Subcutaneous abdominal adipose tissue (tissue), 5 donors: ENCODE measurements around the gene TCF4.

ENCODE experiments used
- H3K27ac ChIP-seq: one replicate; pipeline ENCODE4 v1.7.0; 2013; ENCODE audit warnings: low read depth, mild to moderate bottlenecking, inconsistent platforms, low read length, moderate library complexity
- H3K27me3 ChIP-seq, 5 donors: one replicate each; pipeline ENCODE4 v1.7.0; 2013; ENCODE audit warnings: low read length in 5 of 5, inconsistent platforms in 1 of 5; ENCODE audit not compliant: control insufficient read depth in 5 of 5, insufficient read depth in 4 of 5
- H3K36me3 ChIP-seq, 5 donors: one replicate each; pipeline ENCODE4 v1.7.0; 2013; ENCODE audit warnings: low read length in 5 of 5; ENCODE audit not compliant: control insufficient read depth in 5 of 5, insufficient read depth in 5 of 5
- H3K4me1 ChIP-seq, 5 donors: one replicate each; pipeline ENCODE4 v1.7.0; 2013; ENCODE audit warnings: low read length in 5 of 5, mild to moderate bottlenecking in 3 of 5, moderate library complexity in 1 of 5; ENCODE audit not compliant: control insufficient read depth in 5 of 5, insufficient read depth in 5 of 5
- H3K4me3 ChIP-seq, 5 donors: one replicate each; pipeline ENCODE4 v1.7.0; 2013; ENCODE audit warnings: low read length in 5 of 5, low read depth in 1 of 5
- H3K9ac ChIP-seq, 5 donors: one replicate each; pipeline ENCODE4 v1.7.0; 2013; ENCODE audit warnings: low read length in 5 of 5, mild to moderate bottlenecking in 4 of 5, moderate library complexity in 3 of 5
- H3K9me3 ChIP-seq, 5 donors: one replicate each; pipeline ENCODE4 v1.7.0; 2013; ENCODE audit warnings: low read length in 5 of 5; ENCODE audit not compliant: control insufficient read depth in 5 of 5
- donor health status: healthy.
- donor health status: healthy.
- donor health status: healthy.
- donor health status: healthy.
- donor health status: healthy.

The TCF4 gene

DNA sequence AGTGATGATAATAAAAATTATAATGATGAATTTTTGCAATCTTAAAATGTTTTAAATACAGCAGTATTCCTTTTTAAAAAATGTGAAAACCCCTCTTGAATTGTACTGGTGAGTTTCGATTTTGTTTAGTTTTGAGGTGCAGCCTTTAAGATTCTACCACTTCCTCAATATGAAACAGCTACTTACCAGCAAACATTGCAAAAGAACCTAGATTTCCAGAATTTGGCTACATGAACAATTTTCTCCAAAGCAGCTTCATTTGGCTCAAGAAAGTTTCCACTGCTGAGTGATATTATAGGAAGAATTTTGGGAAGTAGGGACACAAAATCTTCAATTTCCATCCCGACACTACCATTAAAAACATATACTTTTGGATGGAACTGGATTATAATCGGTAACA lies 12.0 kb downstream of the TCF4 start:
- Histone ChIP-seq H3K9ac (no peak overlapping the region), H3K36me3 (no peaks in the 10 kb centered on the region), H3K4me3 (peak overlapping the region in 1 of 5 donors; percentile 22), H3K4me1 (peaks cover 0 to 25% (median 4%) of the 10 kb centered on the region in 5 donors), H3K27ac (no peak overlapping the region), H3K27me3 (no peaks in the 10 kb centered on the region), H3K9me3 (no peaks in the 10 kb centered on the region)

DNA sequence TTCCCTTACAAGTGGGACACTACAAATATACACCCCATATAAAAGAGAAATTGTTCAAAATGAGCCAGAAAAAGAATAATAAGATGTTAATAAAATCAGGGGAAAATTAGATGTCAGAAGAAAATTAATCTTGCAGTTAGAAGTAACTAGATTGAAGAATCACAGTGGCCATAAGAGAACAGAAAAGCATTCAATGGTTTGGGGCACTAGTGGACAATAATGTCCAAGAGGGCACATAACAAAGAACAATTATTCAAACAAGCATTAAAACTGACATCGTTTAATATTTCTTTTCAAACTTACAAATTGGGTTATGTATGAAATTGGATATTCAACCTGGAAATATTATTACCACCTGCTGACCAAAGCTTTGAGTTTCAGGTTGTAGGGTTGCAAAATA lies 12.9 kb downstream of the TCF4 start:
- Histone ChIP-seq H3K36me3 (no peaks in the 10 kb centered on the region), H3K9me3 (no peaks in the 10 kb centered on the region), H3K4me3 (no peak overlapping the region), H3K27ac (no peak overlapping the region), H3K27me3 (no peaks in the 10 kb centered on the region), H3K4me1 (peaks cover 0 to 21% (median 4%) of the 10 kb centered on the region in 5 donors), H3K9ac (no peak overlapping the region)

DNA sequence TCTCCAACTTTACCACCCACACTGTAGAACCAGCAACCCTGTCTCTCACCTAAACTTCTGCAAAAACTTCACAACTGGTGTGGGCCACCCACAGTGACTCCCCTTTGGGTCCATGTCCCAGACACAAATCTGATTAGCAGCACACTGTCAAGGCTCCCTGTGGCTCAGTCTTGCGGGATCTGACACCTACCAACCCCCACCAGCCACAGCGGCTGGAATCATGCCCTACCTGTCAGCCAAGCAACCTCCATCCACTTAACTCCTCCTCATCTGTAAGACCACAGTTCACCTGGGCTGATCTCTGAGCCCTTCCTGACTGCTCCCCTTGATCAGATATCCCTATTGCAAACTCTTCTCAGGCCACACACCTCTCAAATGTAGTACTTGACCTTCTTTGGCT lies 14.6 kb downstream of the TCF4 start:
- Histone ChIP-seq H3K9me3 (no peaks in the 10 kb centered on the region), H3K27ac (no peak overlapping the region), H3K4me1 (peaks cover 0 to 13% (median 4%) of the 10 kb centered on the region in 5 donors), H3K4me3 (no peak overlapping the region), H3K36me3 (no peaks in the 10 kb centered on the region), H3K9ac (no peak overlapping the region), H3K27me3 (no peaks in the 10 kb centered on the region)

DNA sequence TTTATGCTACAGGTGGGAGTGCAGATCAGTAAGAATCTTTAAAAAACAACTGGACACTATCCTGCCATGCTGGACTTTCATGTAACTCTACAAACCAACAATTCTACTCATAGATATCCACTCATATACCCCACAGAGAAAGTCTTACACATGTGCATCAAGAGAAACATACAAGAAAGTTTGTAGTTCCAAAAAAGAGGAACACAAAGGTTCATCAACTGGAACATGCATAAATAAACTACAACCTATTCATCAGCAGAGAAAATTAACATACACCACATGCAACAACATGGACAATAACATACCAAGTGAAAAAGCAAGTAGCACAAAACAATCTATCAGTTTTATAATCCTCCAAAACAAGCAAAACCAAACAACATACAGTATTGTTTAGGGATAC lies 17.0 kb downstream of the TCF4 start:
- Histone ChIP-seq H3K9me3 (peaks cover 0 to 3% (median 0%) of the 10 kb centered on the region in 5 donors), H3K4me3 (no peak overlapping the region), H3K9ac (no peak overlapping the region), H3K36me3 (peaks cover 0 to 4% (median 0%) of the 10 kb centered on the region in 5 donors), H3K27ac (no peak overlapping the region), H3K4me1 (peaks cover 0 to 4% (median 0%) of the 10 kb centered on the region in 5 donors), H3K27me3 (no peaks in the 10 kb centered on the region)

DNA sequence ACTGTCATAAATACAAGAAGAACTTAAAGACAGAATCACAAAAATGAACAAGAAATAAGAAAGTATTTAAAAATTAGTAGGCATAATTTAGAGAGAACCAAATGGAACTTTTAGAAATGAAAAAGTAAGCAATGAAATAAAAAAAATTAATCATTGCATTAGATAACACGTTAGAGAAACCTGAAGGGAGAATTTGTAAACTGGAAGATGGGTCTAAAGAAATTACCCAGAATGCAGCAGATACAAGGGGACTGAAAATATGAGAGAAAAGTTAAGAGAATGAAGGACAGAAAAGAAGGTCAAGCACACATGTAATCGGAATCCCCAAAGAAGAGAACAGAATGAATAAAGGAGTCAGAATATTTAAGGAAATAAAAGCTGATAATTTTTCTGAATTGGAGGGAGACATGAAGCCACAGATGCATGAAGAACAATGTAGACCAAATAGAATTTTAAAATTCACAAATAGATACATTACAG lies 21.5 kb downstream of the TCF4 start:
- peaks cover 0 to 5% (median 0%) of the 10 kb centered on the region in 5 donors for H3K9me3 ChIP-seq
- H3K27ac ChIP-seq, result no peak overlapping the region
- no peaks in the 10 kb centered on the region for H3K4me1 ChIP-seq
- H3K9ac ChIP-seq, result no peak overlapping the region
- H3K27me3 ChIP-seq, result no peaks in the 10 kb centered on the region
- peaks cover 0 to 4% (median 0%) of the 10 kb centered on the region in 5 donors for H3K36me3 ChIP-seq
- no peak overlapping the region for H3K4me3 ChIP-seq

DNA sequence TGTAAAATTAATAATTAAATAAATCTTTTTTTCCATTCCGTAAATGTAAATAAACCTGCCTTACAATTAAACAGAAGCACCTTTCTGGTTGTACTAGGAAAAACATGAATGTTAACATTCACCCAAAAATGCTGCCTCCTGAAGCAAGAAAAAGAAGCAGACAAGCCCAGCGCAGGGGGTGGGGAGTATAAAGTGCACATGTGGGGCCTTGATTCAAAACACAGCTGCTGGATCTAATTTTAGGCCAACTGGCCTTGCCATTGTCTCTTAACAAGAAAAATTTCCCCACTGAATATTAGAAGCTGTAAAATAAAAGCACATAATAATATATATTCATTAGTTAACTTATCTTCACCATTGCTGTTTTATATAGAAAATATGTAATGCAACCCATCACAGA lies 28.3 kb downstream of the TCF4 start:
- no peaks in the 10 kb centered on the region for H3K27me3 ChIP-seq
- no peak overlapping the region for H3K27ac ChIP-seq
- peaks cover 0 to 7% (median 0%) of the 10 kb centered on the region in 5 donors for H3K36me3 ChIP-seq
- H3K9ac ChIP-seq, result no peak overlapping the region
- peaks cover 0 to 5% (median 0%) of the 10 kb centered on the region in 5 donors for H3K9me3 ChIP-seq
- H3K4me3 ChIP-seq, result no peak overlapping the region
- H3K4me1 ChIP-seq, result peaks cover 0 to 4% (median 0%) of the 10 kb centered on the region in 5 donors

DNA sequence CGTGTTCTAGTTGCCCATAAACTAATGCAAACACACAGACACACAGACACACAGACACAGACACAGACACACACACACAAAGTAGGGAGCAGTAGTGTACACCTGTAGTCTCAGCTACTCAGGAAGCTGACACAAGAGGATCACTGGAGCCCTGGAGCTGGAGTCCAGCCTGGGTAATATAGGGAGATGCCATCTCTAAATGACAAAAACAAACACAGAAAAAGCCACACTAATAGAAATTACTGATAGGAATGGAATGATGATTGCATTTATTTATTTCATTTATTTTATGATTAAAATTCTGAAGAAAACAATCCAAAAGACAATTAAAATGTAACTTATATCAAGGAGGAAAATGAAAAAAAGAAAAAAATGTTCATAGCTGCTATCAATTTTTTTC lies 30.8 kb downstream of the TCF4 start:
- peaks cover 0 to 4% (median 0%) of the 10 kb centered on the region in 5 donors for H3K4me1 ChIP-seq
- H3K4me3 ChIP-seq, result no peak overlapping the region
- H3K36me3 ChIP-seq, result peaks cover 0 to 7% (median 0%) of the 10 kb centered on the region in 5 donors
- no peak overlapping the region for H3K9ac ChIP-seq
- H3K9me3 ChIP-seq, result peaks cover 0 to 5% (median 0%) of the 10 kb centered on the region in 5 donors
- H3K27me3 ChIP-seq, result no peaks in the 10 kb centered on the region
- no peak overlapping the region for H3K27ac ChIP-seq

DNA sequence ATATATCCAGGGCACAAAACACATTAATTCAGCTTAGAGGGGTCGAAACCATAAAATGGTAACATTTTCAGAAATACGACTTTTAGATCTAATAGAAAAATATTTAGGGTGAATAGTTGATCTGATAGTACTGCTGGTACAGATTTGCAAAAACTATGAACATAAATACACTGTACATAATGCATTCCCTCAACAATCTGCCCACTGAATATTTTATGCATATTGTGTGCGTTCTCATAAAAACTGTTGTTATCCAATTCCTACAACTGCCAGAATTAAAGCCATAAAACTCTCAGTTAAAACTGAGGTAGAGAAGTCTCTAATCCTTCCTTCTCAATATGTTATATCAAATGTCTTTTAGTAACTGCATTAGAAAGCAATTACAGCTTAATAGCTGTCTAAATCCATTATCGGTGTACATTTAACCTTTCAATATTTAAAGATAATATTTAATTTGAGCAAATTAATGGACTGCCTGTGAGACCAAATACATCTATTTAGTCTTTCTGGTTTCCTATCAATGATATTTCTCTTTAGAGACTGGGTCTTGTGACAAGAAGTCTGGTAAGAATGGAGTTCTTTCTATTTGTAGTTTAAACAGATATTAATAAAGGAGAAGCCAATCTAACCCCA lies 32.5 kb downstream of the TCF4 start:
- Histone ChIP-seq H3K9me3 (no peaks in the 10 kb centered on the region), H3K4me1 (peaks cover 0 to 4% (median 0%) of the 10 kb centered on the region in 5 donors), H3K36me3 (peaks cover 0 to 4% (median 2%) of the 10 kb centered on the region in 5 donors), H3K27me3 (no peaks in the 10 kb centered on the region), H3K9ac (no peak overlapping the region), H3K27ac (no peak overlapping the region), H3K4me3 (no peak overlapping the region)

DNA sequence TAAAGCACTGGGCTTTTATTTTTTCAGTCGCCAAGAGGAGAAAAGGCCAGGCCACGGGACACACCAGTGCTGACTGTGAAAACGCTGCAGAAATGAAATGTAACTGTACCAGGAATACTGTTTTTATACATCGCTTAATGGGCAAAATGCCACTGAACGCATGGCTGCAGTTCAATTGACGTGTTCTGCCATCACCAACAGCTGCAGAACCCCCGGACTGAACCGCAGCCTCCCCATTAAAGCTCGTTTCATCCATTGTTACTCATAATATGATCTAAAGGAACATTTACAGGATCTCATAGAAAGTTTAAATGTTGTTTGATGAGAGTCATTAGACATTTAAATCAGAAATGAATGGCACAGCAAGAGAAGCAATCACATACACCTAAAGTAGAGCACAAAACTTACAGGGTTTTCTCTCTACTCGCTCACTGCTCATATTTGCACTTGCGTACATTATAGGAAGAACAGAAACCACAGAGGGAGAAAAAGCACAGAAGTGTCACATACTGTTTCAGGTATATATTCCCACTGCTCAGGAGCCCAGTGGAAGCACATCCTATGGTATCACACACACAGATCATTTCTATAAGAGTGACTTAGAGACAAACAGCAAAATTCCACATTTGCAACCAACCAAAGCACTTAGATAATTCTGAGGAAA lies 35.3 kb downstream of the TCF4 start:
- no peak overlapping the region for H3K9ac ChIP-seq
- H3K36me3 ChIP-seq, result peaks cover 0 to 4% (median 2%) of the 10 kb centered on the region in 5 donors
- no peaks in the 10 kb centered on the region for H3K27me3 ChIP-seq
- peaks cover 0 to 8% (median 2%) of the 10 kb centered on the region in 5 donors for H3K4me1 ChIP-seq
- H3K27ac ChIP-seq, result no peak overlapping the region
- no peak overlapping the region for H3K4me3 ChIP-seq
- no peaks in the 10 kb centered on the region for H3K9me3 ChIP-seq

DNA sequence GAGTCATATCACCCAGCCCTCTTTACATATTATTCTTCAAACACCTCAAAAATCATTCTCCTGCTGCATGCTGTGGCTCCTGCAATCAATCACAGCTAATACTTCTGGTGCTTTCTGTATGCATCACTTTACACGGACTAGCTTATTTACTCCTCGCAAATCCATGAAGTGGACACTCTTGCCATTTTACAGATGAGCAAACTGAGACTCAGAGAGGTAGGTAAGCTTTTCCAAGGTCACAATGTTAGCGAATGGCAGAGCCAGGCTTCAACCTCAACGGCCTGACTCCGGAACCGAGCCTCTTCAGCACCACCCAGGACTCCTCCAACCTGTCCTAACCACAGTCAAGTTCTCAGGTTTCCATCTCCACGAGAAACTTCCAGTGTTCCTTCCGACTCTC lies 36.8 kb downstream of the TCF4 start:
- Histone ChIP-seq H3K4me1 (peaks cover 2 to 17% (median 4%) of the 10 kb centered on the region in 5 donors), H3K27ac (no peak overlapping the region), H3K9ac (no peak overlapping the region), H3K4me3 (no peak overlapping the region), H3K27me3 (no peaks in the 10 kb centered on the region), H3K36me3 (peaks cover 0 to 3% (median 0%) of the 10 kb centered on the region in 5 donors), H3K9me3 (no peaks in the 10 kb centered on the region)
